HG02885 (cell line): ENCODE results near the gene TEAD1.

Experiments
- ATAC-seq: cut with Tn5 transposase; IDR thresholded peaks from one replicate; pipeline ENCODE4 v1.9.1; 2021; ENCODE audit warnings: mild to moderate bottlenecking; ENCODE audit not compliant: unreplicated experiment, poor library complexity

Gene TEAD1

DNA sequence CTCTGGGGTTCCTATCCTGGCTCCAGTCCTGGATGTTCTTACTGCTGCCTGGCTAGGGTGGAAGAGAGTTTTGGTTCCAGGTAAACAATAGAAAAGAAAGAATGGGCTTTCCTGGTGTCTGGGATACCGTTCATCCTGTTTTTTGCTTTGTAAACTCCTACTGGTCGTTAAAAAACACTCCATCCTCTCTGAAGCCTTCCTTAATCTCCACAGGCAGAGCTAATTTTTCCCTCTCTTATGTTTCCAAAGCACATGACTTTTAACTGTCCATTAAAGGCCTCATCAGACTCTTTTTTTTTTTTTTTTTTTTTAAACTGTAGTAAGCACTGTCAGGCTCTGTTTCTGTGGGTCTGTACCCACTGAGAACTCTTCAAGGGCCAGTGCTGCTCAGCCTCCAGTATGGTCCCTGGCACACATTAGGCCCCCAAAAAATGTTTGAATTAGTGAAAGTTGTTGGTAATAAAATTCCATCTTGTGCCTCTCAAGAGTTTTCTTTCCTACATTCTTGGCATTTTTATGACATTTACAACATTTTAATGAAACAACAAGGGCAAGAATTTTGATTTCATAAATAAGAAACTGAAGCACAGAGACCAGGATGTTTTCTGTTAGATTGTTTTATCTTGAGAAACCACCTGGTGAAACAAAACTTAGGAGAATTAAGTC is 104.2 kb downstream of the TEAD1 start:
- no peak for ATAC-seq

GRCh38 chr11:12783765-12784164 is 109.5 kb downstream of the TEAD1 start:
- ATAC-seq, result no peak

DNA sequence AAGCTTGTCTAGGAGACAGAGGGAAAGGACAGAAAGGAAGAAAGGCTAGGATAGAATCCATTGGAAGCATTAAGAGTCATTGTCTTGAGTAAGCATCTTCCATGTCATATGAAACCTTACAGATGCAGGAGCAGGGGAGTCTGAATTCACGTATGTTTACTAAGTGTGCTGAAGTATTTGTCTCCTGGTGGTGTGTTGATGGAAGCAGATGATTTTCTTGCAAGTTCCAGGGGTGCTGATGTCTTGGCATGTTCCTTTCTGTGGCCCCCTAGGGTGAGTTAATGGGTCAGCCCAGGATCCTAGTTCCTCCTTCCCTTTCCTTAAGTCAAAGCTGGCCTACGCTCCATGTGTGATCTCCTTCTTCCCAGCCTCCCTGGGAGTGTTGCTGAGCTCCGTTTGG is 110.2 kb downstream of the TEAD1 start:
- no peak for ATAC-seq

DNA sequence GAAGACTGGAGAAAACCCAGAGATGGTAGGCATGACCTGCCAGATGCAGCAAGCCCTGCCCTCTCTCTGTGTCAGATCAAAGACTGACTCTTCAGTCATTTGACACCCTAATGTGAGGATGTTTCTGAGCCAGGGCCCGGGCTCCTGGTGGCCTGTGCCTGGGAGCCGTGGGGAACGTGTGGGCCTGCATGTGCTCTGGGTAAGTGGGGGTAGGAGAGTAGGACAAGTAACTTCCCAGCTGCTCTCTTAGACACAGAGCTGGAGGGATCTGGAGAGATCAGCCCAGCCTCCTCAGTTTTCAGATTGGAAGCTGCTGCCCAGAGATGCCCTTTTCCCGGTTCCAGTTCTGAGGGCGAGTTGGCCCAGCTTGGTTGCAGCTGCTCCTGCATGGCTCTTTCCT is 110.8 kb downstream of the TEAD1 start:
- no peak for ATAC-seq

DNA sequence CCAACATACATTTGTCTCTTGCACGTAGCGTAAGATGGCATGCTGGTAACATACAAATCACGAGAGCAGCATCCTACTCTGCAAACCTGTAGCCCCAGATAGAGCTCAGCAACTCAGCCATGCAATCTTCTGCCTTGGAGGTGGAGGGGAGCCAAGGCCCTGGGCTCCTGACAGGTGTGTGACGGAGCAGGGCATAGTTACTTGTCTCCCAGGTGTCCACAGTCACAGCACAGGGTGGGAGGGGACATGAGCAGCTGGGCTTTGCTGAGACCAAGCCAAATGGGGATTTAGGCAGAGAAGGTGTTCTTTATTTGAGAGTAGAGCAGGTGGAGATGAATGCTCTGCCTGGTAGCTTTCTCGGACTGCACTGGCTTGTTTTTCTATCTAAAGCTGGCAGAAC is 111.7 kb downstream of the TEAD1 start:
- ATAC-seq, result no peak

GRCh38 chr11:12786450-12786849 is 112.2 kb downstream of the TEAD1 start:
- ATAC-seq, result no peak

- ATAC-seq, result no peak
Observed at GRCh38 chr11:12786891-12787290, 112.7 kb downstream of the TEAD1 start.

- no peak for ATAC-seq
Observed at GRCh38 chr11:12787847-12788246, 113.6 kb downstream of the TEAD1 start.

DNA sequence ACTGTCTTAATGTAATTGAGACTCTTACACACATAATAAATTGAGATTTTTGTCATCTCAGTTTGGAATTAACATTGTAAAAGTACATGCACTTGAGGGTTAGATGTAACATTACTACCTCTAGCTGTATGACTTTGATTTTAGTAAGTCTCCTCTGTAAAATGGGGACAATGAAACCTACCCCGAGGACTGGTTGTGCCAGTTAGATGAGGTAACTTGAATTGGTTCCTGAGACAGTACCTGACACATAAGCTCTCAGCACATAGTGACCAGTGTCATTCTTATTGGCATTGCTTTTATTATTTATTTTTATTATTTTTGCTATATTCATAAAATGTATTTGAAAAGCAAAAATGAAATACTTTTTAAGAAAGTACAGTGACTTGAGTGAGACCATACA is 114.8 kb downstream of the TEAD1 start:
- ATAC-seq, result no peak

DNA sequence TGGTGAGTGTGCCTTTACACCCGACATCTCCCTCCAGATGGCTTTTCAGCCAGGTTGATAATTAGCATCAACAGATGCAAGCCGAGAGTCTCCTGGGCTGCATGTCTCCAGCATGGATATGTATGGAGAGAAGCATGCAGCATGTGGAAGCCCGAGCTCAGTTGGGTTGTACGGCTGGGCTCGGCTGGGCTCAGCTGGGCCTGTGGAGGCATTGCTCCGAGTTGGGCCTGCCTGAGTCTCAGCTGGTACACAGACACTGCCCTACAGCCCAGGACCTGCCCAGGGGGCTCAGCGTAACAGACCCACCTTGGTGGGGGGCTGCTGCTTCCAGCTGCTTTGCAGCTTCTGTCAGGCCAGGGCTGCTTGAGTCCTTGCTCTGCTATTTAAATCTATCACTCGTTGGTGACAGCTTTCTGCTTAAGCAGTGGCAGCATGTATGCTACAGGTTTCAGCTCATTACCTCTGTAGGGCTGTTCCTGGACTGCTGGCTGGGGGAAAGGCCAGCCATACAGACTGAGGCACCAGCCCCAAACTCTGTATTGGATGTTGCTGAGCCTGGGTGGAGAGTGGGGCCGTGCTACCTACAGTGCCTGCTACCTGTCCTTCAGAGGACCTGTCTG is 115.5 kb downstream of the TEAD1 start:
- ATAC-seq, result no peak

GRCh38 chr11:12790861-12791616 is 116.8 kb downstream of the TEAD1 start:
- ATAC-seq, result no peak

DNA sequence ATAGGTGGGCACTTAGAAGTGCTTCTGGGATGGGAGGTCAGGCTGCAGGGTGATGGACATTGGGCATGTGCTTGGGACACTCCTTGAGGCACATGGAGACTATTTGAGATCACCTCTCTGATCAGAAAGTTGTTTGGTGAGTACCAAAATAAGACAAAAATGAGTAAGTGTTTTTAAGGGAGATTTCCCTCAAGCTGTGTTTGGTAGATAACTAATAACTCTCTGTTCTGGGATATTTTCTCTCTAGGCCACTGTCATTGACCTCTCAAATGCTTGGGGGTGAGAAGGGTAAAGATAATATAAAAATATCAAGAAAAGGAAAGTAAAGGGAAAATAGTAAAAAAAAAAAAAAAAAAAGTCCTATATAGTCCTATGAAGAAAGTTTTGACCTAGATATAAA is 117.8 kb downstream of the TEAD1 start:
- no peak for ATAC-seq

DNA sequence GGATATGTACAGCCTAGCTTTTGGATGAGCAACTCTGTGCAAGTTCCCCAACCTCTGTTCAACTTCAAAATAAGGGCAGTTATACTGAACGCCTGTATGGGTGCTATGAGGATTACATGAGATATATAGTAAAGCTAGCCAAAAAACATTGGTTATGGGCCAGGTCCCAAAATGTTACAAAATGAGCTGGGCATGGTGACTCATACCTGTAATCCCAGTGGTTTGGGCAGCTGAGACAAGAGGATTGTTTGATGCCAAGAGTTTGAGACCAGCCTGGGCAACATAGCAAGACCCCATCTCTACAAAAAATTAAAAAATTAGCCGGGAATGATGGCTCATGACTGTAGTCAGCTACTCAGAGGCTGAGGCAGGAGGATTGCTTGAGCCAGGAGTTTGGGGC is 118.4 kb downstream of the TEAD1 start:
- ATAC-seq, result no peak

GRCh38 chr11:12793065-12793464 is 118.8 kb downstream of the TEAD1 start:
- no peak for ATAC-seq

DNA sequence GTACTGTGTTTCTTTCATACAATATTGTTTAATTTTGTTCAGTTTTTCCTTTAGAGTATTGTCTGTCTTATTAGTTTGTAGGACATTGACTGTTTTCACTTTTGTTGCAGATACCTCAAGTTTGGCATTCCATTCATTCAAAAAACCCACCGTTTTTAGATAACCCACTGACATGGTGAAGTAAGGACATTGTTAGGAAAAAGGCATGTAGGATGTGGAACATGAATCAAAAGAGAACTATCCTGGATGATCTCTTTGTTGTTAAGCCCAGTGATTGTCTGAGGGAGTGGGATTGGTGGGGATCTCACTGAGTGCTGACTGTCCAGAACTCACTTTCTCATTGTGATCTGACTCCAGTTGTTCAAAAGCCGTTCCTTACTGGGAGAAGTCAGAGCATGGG is 119.3 kb downstream of the TEAD1 start:
- no peak for ATAC-seq

- no peak for ATAC-seq
Observed at GRCh38 chr11:12794576-12795230, 120.5 kb downstream of the TEAD1 start.

DNA sequence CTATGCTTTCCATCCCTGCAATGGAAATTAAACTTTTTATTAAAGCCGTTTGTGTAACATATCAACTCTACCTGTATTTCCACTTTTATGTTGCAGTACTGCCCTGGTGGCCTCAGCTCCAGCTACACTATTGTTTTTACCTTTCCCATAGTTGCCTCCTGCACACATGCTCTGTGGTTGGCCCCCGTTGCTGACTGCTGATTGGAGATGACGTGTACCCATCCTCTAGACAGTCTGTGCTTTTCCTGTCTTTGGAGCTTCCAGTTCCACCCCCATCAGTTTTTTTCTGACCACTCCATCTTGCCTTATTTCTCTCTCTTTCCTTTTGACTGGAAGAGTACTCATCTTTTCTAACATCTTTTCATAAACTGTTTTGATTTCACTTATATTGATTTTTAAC is 123.8 kb downstream of the TEAD1 start:
- ATAC-seq, result no peak

DNA sequence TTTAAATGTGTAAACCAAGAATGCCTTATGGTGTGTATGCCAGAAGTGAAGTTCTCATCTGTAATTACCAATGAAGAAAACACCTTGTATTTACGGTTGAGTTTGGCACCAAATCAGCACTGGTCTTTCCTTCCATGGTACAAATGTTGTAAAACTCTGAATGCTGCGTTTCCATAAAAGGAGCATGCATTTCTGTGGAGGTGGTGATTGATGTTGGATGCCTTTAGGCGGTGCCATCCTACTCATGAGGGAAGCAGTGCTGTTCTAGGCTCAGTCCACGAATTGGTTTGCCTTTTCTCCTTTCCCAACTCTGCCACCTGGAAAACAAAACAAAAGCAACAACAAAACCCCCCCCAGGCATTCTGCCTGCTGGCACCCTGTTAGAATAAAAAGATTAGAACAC is 124.4 kb downstream of the TEAD1 start:
- no peak for ATAC-seq

DNA sequence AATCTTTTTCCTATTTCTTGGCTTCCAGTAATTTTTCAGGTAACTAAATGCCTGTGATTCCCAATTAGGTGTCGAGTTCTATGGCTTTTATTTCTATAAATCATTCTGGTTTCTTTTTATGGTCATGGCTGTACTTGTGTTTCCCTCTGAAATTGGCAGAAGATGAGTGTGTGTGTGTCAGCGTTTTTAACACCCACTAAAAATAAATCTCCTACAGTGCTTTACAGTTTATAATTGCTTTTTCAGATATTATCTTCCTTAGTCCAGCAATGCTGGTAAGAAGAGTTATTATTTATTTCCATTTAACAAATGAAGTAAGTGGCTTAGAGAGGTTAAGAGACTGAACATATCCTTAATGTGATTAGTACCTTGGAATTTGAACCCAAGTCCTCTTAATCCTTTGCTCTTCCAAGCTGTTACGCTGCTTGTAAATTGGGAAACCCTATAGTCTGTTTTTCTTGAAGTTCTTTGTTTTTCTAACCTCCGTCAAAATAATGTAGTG is 125.2 kb downstream of the TEAD1 start:
- no peak for ATAC-seq

DNA sequence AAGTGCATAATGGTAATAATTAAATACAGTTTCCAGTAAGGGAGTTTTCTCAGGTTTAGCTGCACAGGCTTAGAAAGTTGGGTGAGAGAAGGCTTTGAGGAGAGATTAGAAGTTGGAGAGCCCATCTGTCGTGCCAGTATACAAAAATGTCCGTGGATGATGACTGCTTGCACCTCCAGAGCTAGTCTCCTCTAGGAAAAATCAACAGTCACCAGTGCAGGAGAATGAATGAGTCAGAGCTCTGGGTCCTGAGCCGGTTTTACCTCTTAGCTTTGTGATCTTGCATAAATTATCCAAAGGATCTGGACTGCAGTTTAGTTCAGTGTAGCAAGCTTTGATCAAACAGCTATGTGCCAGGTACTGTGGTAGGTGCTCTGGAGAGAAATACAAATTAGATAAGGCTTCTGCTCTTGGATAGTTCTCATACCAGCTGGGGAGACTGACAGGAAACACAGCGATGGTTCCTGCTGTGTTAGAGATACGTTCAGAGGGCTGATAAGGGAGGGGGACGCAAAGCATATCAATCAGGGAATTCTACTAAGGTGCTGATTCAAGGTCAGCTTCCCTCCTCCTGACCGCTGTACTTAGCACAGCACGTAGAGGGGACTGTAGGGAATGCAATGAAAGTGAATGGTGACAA is 125.9 kb downstream of the TEAD1 start:
- no peak for ATAC-seq

GRCh38 chr11:12800871-12801270 is 126.7 kb downstream of the TEAD1 start:
- no peak for ATAC-seq
